ENCODE results near the gene PTPRJ. TPM values are rescaled to one million over a fixed set of nuclear protein-coding genes. Genes with fewer than 3 reads are reported as not detected.

The PTPRJ gene
- total and polyA plus RNA-seq, 9 of the 15 experiments (the other 6 are each of a cell fraction or from before 2014, with no cell fraction given) = 0.56 to 10.7 (median 4.8) TPM

DNA sequence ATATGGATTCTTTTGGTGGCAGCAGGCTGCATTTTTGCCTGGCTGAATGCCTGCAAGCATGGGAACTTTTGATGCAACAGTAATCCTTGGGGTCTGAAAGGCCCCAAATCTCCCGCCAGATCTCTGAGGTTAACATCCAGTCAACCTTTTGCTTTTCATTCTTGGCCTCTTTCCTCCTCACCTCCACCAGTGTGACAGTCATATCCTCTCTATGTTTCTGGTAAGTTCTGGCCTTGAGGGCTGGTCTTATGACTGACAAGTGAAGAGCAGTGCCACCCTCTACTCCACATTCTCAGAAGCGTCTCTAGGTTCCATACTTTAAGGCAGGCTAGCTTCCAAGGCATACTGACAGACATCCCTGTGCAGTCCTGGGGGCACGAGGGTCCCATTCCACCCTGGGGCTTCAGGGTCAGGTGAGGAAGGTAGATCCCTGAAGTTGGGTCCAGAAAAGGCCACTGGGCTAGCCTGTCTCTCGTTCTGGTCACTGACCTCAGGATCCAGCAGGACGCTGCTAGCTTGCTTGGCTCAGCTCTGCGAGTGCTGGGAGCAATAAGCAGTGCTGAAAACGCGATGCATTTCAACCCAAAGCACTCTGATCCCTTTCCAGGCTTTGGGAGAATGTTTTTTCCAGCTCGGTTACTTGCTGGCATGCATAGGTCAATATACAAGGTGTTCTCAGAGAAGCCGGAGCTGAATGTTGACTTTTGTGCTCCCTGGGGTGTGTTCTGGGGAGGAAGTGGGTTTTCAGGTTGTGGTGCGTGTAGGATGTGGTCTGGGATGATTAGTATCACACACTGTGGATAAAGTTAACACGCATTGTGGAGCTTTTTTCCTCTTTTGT lies 75.2 kb downstream of the PTPRJ start (continued):
- TF ChIP-seq, protein P1, sequence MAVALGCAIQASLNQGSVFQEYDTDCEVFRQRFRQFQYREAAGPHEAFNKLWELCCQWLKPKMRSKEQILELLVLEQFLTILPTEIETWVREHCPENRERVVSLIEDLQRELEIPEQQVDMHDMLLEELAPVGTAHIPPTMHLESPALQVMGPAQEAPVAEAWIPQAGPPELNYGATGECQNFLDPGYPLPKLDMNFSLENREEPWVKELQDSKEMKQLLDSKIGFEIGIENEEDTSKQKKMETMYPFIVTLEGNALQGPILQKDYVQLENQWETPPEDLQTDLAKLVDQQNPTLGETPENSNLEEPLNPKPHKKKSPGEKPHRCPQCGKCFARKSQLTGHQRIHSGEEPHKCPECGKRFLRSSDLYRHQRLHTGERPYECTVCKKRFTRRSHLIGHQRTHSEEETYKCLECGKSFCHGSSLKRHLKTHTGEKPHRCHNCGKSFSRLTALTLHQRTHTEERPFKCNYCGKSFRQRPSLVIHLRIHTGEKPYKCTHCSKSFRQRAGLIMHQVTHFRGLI (CRISPR knock-in tag; IDR thresholded peaks at IDR 0.05) = no peak
- TF ChIP-seq HES1 (IDR thresholded peaks at IDR 0.05; ENCODE audit: low read depth) (no peak), LCOR (CRISPR knock-in tag; IDR thresholded peaks at IDR 0.05) (no peak), CREBBP (IDR thresholded peaks at IDR 0.05; ENCODE audit: low read depth, low read length) (no peak), ZNF232 (CRISPR knock-in tag; IDR thresholded peaks at IDR 0.05) (no peak), BRF2 (IDR thresholded peaks at IDR 0.05; ENCODE audit: borderline replicate concordance, insufficient read depth, insufficient read length) (no peak), SMARCB1 (IDR thresholded peaks at IDR 0.05; ENCODE audit: insufficient read length, low read depth) (no peak), SIN3B (IDR thresholded peaks at IDR 0.05; ENCODE audit: low read depth) (no peak), NRF1 (conservative IDR thresholded peaks at IDR 0.05 in 1 of 2, IDR thresholded peaks at IDR 0.05 in 1 of 2) (peak in 1 of 2 experiments; percentile 4; a peak in 1 of 4 replicates)
- TF ChIP-seq, protein P2, sequence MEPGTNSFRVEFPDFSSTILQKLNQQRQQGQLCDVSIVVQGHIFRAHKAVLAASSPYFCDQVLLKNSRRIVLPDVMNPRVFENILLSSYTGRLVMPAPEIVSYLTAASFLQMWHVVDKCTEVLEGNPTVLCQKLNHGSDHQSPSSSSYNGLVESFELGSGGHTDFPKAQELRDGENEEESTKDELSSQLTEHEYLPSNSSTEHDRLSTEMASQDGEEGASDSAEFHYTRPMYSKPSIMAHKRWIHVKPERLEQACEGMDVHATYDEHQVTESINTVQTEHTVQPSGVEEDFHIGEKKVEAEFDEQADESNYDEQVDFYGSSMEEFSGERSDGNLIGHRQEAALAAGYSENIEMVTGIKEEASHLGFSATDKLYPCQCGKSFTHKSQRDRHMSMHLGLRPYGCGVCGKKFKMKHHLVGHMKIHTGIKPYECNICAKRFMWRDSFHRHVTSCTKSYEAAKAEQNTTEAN (CRISPR knock-in tag; IDR thresholded peaks at IDR 0.05) = no peak

Data from K562 (cell line).